Mammary epithelial cell (primary cell): ENCODE measurements around the gene MAML2.
"Not testable (repeated sequence)": the region's sequence is repeated elsewhere in the genome, so short reads cannot be mapped to it uniquely, and the experiment has no call there.

Experiments
- CTCF ChIP-seq, 2 donors: IDR thresholded peaks in 1 of 2; conservative IDR thresholded peaks in 1 of 2; 2 replicates each; pipeline ENCODE4 v1.5.1; 2011 to 2012; ENCODE audit warnings: inconsistent platforms in 2 of 2, low read length in 2 of 2, mild to moderate bottlenecking in 2 of 2, control low read depth in 1 of 2, low read depth in 1 of 2; ENCODE audit not compliant: insufficient read depth in 1 of 2; ENCODE audit errors: extremely low read depth in 1 of 2
- EZH2 ChIP-seq: IDR thresholded peaks from 2 replicates; pipeline ENCODE4 v1.6.1; 2012; ENCODE audit warnings: low read length, inconsistent platforms, borderline replicate concordance

GRCh38 chr11:96180937-96181336 is 162.1 kb downstream of the MAML2 start:
- not testable (repeated sequence) for TF ChIP-seq CTCF (conservative IDR thresholded peaks at IDR 0.05 in 1 of 2, IDR thresholded peaks at IDR 0.05 in 1 of 2; ENCODE audit: extremely low read depth in 1 of 2, insufficient read depth in 1 of 2, low read depth in 1 of 2, low read length in 2 of 2); EZH2
